GM12875 (cell line): ENCODE measurements around the gene XPC.

Experiments
- H3K4me3 ChIP-seq: one replicate; pipeline ENCODE4 v1.5.1; 2011; ENCODE audit warnings: low read depth, low read length, control low read depth
- TF ChIP-seq, protein P1 (sequence below): IDR thresholded peaks from 2 replicates; pipeline ENCODE4 v1.5.1; 2011; ENCODE audit warnings: low read depth, mild to moderate bottlenecking, control low read depth, inconsistent platforms, low read length, moderate library complexity, borderline replicate concordance; ENCODE audit not compliant: insufficient read depth

The XPC gene

GRCh38 chr3:14150078-14150477 lies 28.3 kb downstream of the XPC start:
- TF ChIP-seq, protein P1, sequence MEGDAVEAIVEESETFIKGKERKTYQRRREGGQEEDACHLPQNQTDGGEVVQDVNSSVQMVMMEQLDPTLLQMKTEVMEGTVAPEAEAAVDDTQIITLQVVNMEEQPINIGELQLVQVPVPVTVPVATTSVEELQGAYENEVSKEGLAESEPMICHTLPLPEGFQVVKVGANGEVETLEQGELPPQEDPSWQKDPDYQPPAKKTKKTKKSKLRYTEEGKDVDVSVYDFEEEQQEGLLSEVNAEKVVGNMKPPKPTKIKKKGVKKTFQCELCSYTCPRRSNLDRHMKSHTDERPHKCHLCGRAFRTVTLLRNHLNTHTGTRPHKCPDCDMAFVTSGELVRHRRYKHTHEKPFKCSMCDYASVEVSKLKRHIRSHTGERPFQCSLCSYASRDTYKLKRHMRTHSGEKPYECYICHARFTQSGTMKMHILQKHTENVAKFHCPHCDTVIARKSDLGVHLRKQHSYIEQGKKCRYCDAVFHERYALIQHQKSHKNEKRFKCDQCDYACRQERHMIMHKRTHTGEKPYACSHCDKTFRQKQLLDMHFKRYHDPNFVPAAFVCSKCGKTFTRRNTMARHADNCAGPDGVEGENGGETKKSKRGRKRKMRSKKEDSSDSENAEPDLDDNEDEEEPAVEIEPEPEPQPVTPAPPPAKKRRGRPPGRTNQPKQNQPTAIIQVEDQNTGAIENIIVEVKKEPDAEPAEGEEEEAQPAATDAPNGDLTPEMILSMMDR = no peak
- no peak overlapping the region for H3K4me3 ChIP-seq

GRCh38 chr3:14148041-14148985 lies 30.1 kb downstream of the XPC start:
- TF ChIP-seq, protein P1 = no peak
- H3K4me3 ChIP-seq = no peak overlapping the region

DNA sequence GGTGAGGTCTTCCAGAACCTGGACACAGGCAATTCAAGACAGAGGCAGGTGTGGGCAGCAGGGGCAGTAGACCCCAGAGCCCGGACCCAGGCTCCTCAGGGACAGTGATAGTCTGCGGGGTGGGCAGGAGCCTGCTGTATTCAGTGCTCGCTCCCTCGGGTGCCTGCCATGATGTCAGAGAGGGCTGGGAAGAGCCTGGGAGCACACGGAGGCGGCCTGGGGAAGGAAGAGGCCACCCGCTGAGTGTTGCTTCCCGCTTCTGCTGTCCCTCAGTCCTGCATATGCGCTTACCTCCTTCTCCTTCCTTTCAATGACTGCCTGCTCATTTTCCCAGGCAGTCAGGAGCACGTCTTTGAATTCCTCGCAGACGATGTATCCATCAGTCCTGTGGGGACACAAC lies 30.8 kb downstream of the XPC start:
- TF ChIP-seq, protein P1 = no peak

DNA sequence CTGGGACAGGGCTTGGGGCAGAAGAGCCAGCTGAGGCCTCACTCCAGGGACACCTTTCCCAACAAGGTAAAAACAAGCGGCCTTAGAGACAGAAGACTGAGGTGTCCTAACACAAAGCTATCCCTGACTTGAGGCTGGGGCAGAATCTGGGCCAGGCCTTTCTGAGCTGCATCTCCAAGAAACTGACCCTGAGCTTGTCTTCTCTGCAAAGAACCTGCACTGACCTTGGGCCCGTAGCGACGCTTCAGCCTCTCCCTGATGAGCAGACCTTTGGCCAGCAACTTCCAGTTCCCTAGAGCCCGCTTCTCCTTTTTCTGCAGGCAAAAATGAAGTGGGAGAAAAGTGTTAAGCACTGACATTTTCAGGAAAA lies 31.4 kb downstream of the XPC start:
- no peak overlapping the region for H3K4me3 ChIP-seq
- TF ChIP-seq, protein P1 = no peak

More for the DNA sequence above, 30.8 kb downstream of the XPC start:
- H3K4me3 ChIP-seq = no peak overlapping the region

- no peak overlapping the region for H3K4me3 ChIP-seq
- TF ChIP-seq, protein P1 = no peak
These were observed 31.9 kb downstream of the XPC start for GRCh38 chr3:14146381-14147065.

GRCh38 chr3:14145670-14146380 lies 32.6 kb downstream of the XPC start:
- no peak overlapping the region for H3K4me3 ChIP-seq

More at GRCh38 chr3:14145670-14146380, 32.6 kb downstream of the XPC start:
- TF ChIP-seq, protein P1 = no peak
